ENCODE data around the gene RRN3.
"Not testable (repeated sequence)": the region's sequence is repeated elsewhere in the genome, so short reads cannot be mapped to it uniquely, and the experiment has no call there.

DNA sequence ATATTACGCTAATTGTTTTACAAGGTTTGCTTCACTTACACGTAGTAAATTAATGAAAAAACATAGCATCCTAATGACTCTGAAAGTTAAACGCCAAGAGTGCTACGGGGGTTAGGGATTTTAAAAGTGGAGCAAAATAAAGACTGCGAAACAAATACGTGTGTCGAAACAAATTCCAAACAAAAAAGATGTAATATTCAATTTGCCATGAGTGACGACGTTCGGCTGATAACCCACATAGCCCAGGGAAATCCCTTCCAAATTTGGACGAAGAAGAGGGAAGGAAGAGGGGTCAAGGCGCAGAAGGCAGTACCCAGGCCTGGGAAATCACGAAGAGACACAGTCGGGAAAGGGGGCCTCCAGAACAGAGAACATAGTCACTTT, 509 bp downstream of the RRN3 start:
- TF ChIP-seq EZH2 (IDR thresholded peaks at IDR 0.05; ENCODE audit: low read length), result not testable (repeated sequence)
- TF ChIP-seq, protein P1, sequence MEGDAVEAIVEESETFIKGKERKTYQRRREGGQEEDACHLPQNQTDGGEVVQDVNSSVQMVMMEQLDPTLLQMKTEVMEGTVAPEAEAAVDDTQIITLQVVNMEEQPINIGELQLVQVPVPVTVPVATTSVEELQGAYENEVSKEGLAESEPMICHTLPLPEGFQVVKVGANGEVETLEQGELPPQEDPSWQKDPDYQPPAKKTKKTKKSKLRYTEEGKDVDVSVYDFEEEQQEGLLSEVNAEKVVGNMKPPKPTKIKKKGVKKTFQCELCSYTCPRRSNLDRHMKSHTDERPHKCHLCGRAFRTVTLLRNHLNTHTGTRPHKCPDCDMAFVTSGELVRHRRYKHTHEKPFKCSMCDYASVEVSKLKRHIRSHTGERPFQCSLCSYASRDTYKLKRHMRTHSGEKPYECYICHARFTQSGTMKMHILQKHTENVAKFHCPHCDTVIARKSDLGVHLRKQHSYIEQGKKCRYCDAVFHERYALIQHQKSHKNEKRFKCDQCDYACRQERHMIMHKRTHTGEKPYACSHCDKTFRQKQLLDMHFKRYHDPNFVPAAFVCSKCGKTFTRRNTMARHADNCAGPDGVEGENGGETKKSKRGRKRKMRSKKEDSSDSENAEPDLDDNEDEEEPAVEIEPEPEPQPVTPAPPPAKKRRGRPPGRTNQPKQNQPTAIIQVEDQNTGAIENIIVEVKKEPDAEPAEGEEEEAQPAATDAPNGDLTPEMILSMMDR (optimal IDR thresholded peaks at IDR 0.05 in 1 of 3, IDR thresholded peaks at IDR 0.05 in 1 of 3, conservative IDR thresholded peaks at IDR 0.05 in 1 of 3; ENCODE audit: extremely low read depth in 1 of 3, insufficient read depth in 2 of 3, low read length in 3 of 3), result not testable (repeated sequence)

All from keratinocyte (primary cell).